Retinal pigment epithelial cell (primary cell): ENCODE measurements around the gene TNFAIP8.
"Not testable (repeated sequence)": the region's sequence is repeated elsewhere in the genome, so short reads cannot be mapped to it uniquely, and the experiment has no call there.

ENCODE experiments used
- DNase-seq: peaks from one replicate; pipeline ENCODE4 v3.0.0-alpha.2; 2010; ENCODE audit warnings: low read depth
- H3K4me3 ChIP-seq: 2 replicates; pipeline ENCODE4 v1.5.1; 2011; ENCODE audit warnings: mild to moderate bottlenecking, low read length, control low read depth, moderate library complexity
- CTCF ChIP-seq: conservative IDR thresholded peaks from 2 replicates; pipeline ENCODE4 v1.5.1; 2011; ENCODE audit warnings: low read depth, low read length, control low read depth, inconsistent platforms

TNFAIP8 gene

GRCh38 chr5:119411361-119412278 is 55.8 kb downstream of the TNFAIP8 start:
- TF ChIP-seq CTCF = peak; percentile 87

GRCh38 chr5:119412279-119413227 is 56.7 kb downstream of the TNFAIP8 start:
- no peak for DNase-seq
- H3K4me3 ChIP-seq = no peak overlapping the region
- TF ChIP-seq CTCF = no peak

More at GRCh38 chr5:119411361-119412278, 55.8 kb downstream of the TNFAIP8 start:
- H3K4me3 ChIP-seq = peak overlapping the region; percentile 70
- no peak for DNase-seq

- not testable (repeated sequence) for H3K4me3 ChIP-seq, DNase-seq
Observed at GRCh38 chr5:119414124-119414734, 58.4 kb downstream of the TNFAIP8 start.

GRCh38 chr5:119417891-119418605 is 62.2 kb downstream of the TNFAIP8 start:
- peak; percentile 92 for DNase-seq
- TF ChIP-seq CTCF = no peak
- H3K4me3 ChIP-seq = no peak overlapping the region

GRCh38 chr5:119418606-119419100 is 62.8 kb downstream of the TNFAIP8 start:
- H3K4me3 ChIP-seq = no peak overlapping the region
- no peak for DNase-seq
- TF ChIP-seq CTCF = no peak

- DNase-seq = no peak
- no peak for TF ChIP-seq CTCF
- H3K4me3 ChIP-seq = no peak overlapping the region
Observed at GRCh38 chr5:119420169-119420568, 64.3 kb downstream of the TNFAIP8 start.

GRCh38 chr5:119426057-119426456 is 70.2 kb downstream of the TNFAIP8 start:
- no peak for TF ChIP-seq CTCF
- no peak for DNase-seq

More at GRCh38 chr5:119426057-119426456, 70.2 kb downstream of the TNFAIP8 start:
- H3K4me3 ChIP-seq = no peak overlapping the region
